DMS 273 treated with DMSO at 0.1 percent for 48 hours (cell line): ENCODE results near the gene PCED1A.
A peak's percentile ranks its signal among the peaks of the same experiment; 100 is the strongest.

ENCODE experiments used
- DNase-seq: peaks from one replicate; lab custom pipeline; 2025; lab: John Stamatoyannopoulos, UW

The PCED1A gene, protein sequence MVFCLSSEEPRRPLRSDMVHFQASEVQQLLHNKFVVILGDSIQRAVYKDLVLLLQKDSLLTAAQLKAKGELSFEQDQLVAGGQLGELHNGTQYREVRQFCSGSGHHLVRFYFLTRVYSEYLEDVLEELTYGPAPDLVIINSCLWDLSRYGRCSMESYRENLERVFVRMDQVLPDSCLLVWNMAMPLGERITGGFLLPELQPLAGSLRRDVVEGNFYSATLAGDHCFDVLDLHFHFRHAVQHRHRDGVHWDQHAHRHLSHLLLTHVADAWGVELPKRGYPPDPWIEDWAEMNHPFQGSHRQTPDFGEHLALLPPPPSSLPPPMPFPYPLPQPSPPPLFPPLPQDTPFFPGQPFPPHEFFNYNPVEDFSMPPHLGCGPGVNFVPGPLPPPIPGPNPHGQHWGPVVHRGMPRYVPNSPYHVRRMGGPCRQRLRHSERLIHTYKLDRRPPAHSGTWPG

DNA sequence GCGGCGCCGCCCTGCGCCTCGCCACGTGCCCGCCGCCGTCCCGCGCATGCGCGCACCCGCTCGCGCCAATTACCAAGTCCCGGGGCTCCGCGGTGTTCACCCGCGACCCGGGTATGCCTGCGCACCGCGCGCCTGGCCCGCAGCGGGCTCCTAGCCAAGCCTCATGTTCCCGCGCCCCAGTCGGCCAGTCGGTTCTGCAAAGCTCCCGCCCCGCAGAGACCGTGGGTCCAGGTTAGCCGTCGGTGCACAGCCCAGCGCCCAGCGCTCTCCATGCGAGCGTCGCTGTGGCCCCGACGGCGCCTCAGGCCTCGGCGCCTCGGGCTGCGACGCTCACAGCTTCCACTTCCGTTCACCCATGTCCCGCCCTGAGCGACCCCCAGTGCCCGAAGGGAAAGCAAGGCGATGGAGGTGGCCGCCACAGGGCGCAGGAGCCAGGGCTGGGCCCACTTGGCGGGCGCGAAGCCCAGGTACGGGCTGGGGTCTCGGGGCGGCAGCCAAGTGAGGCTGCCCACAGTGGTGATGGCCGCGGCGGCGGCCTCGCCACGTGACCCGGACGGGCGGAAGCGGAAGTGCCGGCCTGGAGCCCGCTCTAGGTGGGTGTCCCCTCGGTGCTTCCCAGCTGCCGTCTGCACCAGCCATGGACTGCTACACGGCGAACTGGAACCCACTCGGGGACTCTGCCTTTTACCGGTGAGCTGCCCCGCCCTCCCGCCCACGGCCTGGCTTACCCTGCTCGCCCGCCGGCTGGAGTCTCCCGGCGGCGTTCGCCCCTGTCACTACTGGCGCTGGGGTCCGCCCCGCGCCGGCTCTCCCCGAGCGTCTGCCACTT is at the start of gene PCED1A, which contains the start of gene VPS16:
TSS of gene PCED1A (minus strand) at position 518 of the 829 bp plus-strand sequence. CDS start 743 bp downstream, outside the sequence.
TSS of gene VPS16 (plus strand) at position 608 of the 829 bp plus-strand sequence. CDS start at position 638, 30 bp downstream.
- peak; percentile 54 for DNase-seq

GRCh38 chr20:2889797-2890196 is 49.3 kb upstream of the PCED1A start:
- DNase-seq, result no peak

DNA sequence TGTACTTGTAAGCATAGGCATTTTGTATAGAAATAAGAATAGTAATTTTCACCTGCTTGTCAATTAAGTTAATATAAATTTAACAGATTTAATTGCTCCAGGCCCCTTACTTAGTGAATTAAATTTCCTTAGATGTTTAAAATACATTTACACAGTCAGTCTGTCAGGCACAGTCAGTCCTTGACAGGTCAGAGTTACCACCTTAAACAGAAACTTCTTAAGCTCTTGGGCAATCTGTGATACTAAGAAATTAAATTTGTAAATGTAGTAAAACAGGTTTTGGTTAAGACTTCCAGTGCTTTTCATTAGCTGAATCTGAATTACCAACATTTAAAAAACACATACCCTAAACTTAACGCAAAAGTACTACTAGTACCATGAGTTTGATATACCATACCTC is 48.8 kb upstream of the PCED1A start:
- no peak for DNase-seq

DNA sequence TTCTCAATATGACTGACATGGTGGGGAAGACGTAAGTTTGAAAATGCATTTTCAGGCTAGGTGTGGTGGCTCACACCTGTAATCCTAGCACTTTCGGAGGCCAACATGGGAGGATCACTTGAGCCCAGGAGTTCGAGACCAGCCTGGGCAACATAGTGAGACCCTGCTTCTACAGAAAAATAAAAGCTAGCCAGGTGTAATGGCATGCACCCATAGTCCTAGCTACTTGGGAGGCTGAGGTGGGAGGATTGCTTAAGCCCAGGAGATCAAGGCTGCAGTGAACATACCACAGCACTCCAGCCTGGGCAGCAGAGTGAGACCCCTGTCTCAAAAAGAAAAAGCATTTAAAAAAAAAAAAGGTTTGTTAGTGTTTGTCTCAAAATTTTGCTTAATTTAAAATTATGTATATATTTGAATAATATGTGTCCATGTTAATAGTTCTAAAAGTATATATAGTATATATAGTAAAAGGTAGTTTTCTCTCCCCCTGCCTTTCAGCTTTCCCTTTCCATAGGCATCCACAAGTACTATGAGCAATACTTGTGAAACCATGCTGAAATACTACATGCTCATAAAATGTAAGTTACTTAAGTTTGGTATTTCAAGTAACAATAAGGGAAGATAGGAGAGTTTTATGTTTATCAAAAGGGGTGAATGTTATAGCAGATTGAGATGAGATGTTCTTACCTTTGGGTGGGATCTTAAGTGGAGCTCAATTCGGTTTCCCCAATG is 47.9 kb upstream of the PCED1A start:
- DNase-seq, result no peak

GRCh38 chr20:2887715-2888114 is 47.3 kb upstream of the PCED1A start:
- no peak for DNase-seq

GRCh38 chr20:2883726-2884637 is 43.5 kb upstream of the PCED1A start:
- no peak for DNase-seq

GRCh38 chr20:2880650-2881049 is 40.2 kb upstream of the PCED1A start:
- DNase-seq, result no peak

DNA sequence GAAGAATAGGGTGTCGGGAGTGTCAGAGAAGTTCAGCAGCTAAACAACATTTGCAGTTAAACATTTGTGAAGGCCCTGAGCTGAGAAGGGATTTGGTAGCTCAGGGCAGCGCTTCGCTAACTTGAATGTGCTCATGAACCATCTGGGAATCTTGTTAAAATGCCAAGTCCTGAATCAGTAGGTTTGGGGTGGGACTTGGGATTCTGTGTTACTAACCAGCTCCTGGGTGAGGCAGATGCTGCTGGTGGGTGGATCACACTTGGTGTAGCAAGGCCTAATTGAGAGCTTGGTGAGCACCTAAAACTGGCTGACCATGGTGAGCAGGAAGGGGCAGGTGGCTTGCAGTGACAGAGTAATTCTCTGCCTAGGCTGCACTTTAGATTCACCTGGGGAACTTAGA is 38.7 kb upstream of the PCED1A start:
- peak; percentile 84 for DNase-seq

DNA sequence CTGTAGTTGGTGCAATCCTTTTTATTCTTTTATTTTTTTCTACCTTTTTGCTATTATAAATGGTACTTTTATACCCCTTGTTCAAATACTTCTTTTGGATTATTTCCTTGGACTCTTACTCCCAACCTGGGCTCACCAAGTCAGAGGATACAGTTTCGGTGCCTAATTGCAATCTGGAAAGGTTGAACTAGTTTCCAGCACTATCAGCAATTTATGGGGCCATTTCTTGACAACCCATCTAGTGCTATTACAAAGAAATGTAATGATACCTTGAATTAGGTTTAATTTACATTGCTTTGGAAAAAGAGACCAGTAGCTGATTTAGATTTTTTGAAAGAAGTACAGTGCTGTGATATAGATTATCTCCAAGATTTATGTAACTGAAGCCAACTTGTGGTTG is 38.1 kb upstream of the PCED1A start:
- DNase-seq, result no peak

DNA sequence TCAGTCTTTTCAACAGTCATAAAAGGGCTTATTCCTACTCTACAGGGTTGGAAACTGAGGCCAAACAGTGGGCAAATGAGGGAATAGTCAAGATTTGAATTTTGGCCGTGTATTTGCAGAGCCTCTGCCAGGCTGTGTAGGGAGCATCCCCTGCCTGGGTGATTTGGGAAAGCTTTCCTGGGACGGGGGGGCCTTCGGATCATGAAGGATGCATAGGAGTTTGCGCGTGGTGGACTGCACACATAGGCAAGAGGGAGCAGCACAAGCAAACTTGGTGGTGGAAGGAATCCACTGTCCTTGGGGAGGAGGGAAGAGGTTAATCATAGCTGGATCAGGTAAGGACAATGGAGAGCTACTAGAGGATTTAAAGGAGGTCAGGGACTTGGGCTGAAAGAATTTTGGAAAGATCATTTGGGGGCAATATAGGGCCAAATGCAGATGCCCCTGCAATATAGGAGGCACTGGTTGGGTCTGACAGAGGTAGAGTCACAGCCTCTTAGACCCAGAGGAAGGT is 35.3 kb upstream of the PCED1A start:
- no peak for DNase-seq

- no peak for DNase-seq
These were observed 34.0 kb upstream of the PCED1A start for GRCh38 chr20:2874456-2874855.

DNA sequence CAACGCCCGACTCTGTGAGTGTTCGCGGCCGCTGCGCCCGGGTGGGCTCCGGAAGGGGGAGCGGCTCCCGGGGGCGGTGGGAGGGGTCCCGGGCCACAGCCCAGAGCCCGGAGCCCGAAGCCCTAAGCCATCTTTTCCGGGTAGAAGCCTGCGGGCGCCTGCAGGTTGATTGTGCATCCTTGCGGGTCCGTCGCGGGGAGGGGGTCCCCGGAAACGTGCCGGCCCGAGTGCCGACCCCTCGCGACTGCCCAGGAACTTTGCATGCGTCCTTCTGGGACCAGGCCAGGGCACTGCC is 33.2 kb upstream of the PCED1A start:
- DNase-seq, result no peak

GRCh38 chr20:2873010-2873746 is 32.7 kb upstream of the PCED1A start, which contains the start of gene PTPRA:
Gene PTPRA, plus strand, starts transcription at chr20:2873481. Its CDS starts 90,797 bp downstream, at chr20:2964278.
- peak; percentile 70 for DNase-seq

DNA sequence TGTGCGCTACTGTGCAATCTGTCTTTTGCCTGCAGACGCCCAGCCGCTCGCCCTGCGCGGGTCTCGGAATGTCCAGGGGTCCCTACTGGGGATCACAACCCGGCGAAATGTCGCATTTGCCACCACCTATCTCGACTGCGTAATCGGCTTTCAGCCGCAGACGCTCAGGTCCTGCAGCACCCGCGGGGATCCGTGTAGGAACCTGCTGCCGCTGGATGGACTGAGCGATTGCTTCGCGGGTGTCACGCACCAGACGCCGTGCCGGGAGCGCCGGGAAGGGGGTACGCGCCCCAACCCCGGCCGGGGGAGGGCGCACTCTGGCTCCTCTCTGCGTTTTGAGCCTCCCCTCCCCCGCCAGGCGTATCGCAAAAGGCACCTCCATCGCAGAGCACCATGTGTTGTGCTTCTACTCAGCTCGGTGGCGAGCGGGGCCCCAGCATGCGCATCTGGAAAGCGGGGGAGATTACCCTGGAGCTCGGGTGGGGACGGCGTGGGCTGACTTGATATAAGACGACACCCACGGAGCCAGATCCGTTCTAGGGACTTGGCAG is 32.1 kb upstream of the PCED1A start:
- DNase-seq, result peak; percentile 21

- DNase-seq, result no peak
These were observed 31.4 kb upstream of the PCED1A start for GRCh38 chr20:2871661-2872458.

- DNase-seq, result no peak
These were observed 30.6 kb upstream of the PCED1A start for GRCh38 chr20:2871111-2871465.

DNA sequence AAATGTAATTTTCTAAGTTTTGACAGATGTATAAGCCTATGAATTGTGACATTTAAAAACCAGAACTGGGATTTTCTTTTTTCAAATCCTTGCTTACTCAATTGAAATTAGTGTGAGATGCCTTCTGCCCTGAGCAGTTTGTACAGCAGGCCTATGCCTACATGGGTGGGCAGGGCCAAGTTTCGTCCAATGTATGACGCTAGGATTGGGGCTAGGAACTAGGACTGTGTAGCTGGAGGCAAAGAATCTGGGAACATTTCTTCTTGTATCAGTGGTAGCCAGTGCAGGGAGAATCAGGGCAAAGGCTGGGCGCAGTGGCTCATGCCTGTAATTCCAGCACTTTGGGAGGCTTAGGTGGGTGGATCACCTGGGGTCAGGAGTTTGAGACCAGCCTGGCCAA is 28.9 kb upstream of the PCED1A start:
- no peak for DNase-seq

DNA sequence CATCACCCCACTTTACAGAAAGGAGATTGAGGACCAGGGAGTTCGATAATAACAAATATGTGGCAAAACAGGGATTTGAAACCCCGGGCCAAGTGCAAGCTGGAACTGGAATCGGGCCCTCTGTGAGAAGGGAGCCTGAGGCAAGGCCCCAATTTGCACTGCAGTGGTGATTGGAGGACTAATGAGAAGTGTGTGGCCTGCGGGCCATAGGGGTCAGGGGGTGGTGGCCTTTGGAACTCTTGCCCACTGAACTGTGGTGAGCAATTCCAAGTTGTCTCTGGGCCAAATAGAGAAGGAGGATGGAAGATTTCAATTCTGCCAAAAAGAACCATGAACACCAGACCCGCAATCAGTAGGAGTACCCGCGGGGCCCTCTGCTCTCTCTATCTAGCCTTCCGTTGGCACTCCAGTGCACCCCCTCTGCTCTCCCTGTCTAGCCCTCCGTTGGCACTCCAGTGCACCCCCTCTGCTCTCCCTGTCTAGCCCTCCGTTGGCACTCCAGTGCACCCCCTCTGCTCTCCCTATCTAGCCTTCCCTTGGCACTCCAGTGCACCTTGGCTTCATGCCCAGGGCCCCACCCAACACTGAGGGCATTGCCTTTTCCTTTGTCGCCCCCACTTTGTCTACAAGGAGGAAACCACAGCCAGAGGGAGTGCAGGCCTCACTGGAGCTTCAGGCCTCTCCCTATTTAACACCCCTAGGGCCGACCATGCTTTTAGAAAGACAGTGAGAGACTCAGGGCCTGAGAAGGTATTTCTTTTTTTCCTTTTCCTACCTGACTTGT is 26.8 kb upstream of the PCED1A start:
- DNase-seq, result no peak
